ENCODE data around the gene NOS2.
"Not testable (repeated sequence)": the region's sequence is repeated elsewhere in the genome, so short reads cannot be mapped to it uniquely, and the experiment has no call there.

The NOS2 gene

GRCh38 chr17:27760069-27760885 is 40.1 kb downstream of the NOS2 start:
- in situ Hi-C loops (cut with HindIII; ENCODE audit: low sequenced_read_pairs): no loop called here

- in situ Hi-C loops (cut with HindIII; ENCODE audit: low sequenced_read_pairs): no loop called here
Observed at GRCh38 chr17:27759528-27759927, 40.8 kb downstream of the NOS2 start.

- in situ Hi-C loops (cut with HindIII; ENCODE audit: low sequenced_read_pairs): no loop called here
Observed at GRCh38 chr17:27756467-27757371, 43.6 kb downstream of the NOS2 start.

GRCh38 chr17:27755706-27756466 is 44.4 kb downstream of the NOS2 start:
- in situ Hi-C loops (cut with HindIII; ENCODE audit: low sequenced_read_pairs): no loop called here

- in situ Hi-C loops (cut with HindIII; ENCODE audit: low sequenced_read_pairs): no loop called here
Observed at GRCh38 chr17:27754549-27754948, 45.8 kb downstream of the NOS2 start.

- in situ Hi-C loops (cut with HindIII; ENCODE audit: low sequenced_read_pairs): not testable (repeated sequence)
Observed at GRCh38 chr17:27753726-27754125, 46.6 kb downstream of the NOS2 start.

- in situ Hi-C loops (cut with HindIII; ENCODE audit: low sequenced_read_pairs): not testable (repeated sequence)
Observed at GRCh38 chr17:27752831-27753619, 47.3 kb downstream of the NOS2 start.

GRCh38 chr17:27751622-27752490 is 48.5 kb downstream of the NOS2 start:
- in situ Hi-C loops (cut with HindIII; ENCODE audit: low sequenced_read_pairs): no loop called here

- in situ Hi-C loops (cut with HindIII; ENCODE audit: low sequenced_read_pairs): no loop called here
Observed at GRCh38 chr17:27751166-27751565, 49.2 kb downstream of the NOS2 start.

GRCh38 chr17:27749562-27750150 is 50.7 kb downstream of the NOS2 start:
- in situ Hi-C loops (cut with HindIII; ENCODE audit: low sequenced_read_pairs): not testable (repeated sequence)

- in situ Hi-C loops (cut with HindIII; ENCODE audit: low sequenced_read_pairs): no loop called here
Observed at GRCh38 chr17:27748360-27748825, 51.9 kb downstream of the NOS2 start.

- in situ Hi-C loops (cut with HindIII; ENCODE audit: low sequenced_read_pairs): no loop called here
Observed at GRCh38 chr17:27747462-27748359, 52.6 kb downstream of the NOS2 start.

GRCh38 chr17:27746881-27747280 is 53.4 kb downstream of the NOS2 start:
- in situ Hi-C loops (cut with HindIII; ENCODE audit: low sequenced_read_pairs): no loop called here

GRCh38 chr17:27746320-27746719 is 54.0 kb downstream of the NOS2 start:
- in situ Hi-C loops (cut with HindIII; ENCODE audit: low sequenced_read_pairs): not testable (repeated sequence)

GRCh38 chr17:27745207-27745830 is 55.0 kb downstream of the NOS2 start:
- in situ Hi-C loops (cut with HindIII; ENCODE audit: low sequenced_read_pairs): not testable (repeated sequence)

GRCh38 chr17:27743281-27743885 is 56.9 kb downstream of the NOS2 start:
- in situ Hi-C loops (cut with HindIII; ENCODE audit: low sequenced_read_pairs): no loop called here

- in situ Hi-C loops (cut with HindIII; ENCODE audit: low sequenced_read_pairs): no loop called here
Observed at GRCh38 chr17:27741971-27742575, 58.3 kb downstream of the NOS2 start.

All from endothelial cell of hepatic sinusoid (primary cell).